ENCODE measurements around the gene ABR. TPM values are rescaled to one million over a fixed set of nuclear protein-coding genes. Genes with fewer than 3 reads are reported as not detected.

ABR gene
- total and polyA plus RNA-seq, 12 donors: 5.3 to 152 (median 105) TPM

- intact Hi-C loops (cut with DNase I): loop anchor here in 1 of 2 donors (10.0 kb wide), 1 partner anchor 273 kb away; the partner anchor contains the start of gene VPS53
- 84 to 95% (median 90%) methylated on average over 7 to 15 of the region's 15 CpGs for WGBS, 4 donors
- Histone ChIP-seq H3K27me3 (no peaks in the 10 kb centered on the region), H3K27ac (no peak overlapping the region), H3K4me3 (no peak overlapping the region), H3K9me3 (replicated peaks in 1 of 3) (no peaks in the 10 kb centered on the region), H3K36me3 (replicated peaks in 1 of 2) (no peaks in the 10 kb centered on the region), H3K4me1 (replicated peaks in 1 of 2) (no peaks in the 10 kb centered on the region)
- DNase-seq: no peak
- TF ChIP-seq CTCF (IDR thresholded peaks at IDR 0.05) (no peak), POLR2A (IDR thresholded peaks at IDR 0.05) (no peak)
Observed at GRCh38 chr17:987931-988330, 191.8 kb downstream of the ABR start.

- no peak for TF ChIP-seq POLR2A (IDR thresholded peaks at IDR 0.05)
- TF ChIP-seq CTCF (IDR thresholded peaks at IDR 0.05): no peak
- 69 to 87% (median 86%) methylated on average over 3 to 6 of the region's 6 CpGs for WGBS, 4 donors
- intact Hi-C loops (cut with DNase I): loop anchor here in 1 of 2 donors (10.0 kb wide), 1 partner anchor 272 kb away; the partner anchor contains the start of gene VPS53
- DNase-seq: no peak
- Histone ChIP-seq H3K27me3 (no peaks in the 10 kb centered on the region), H3K36me3 (replicated peaks in 1 of 2) (no peaks in the 10 kb centered on the region), H3K9me3 (replicated peaks in 1 of 3) (no peaks in the 10 kb centered on the region), H3K27ac (no peak overlapping the region), H3K4me1 (replicated peaks in 1 of 2) (no peaks in the 10 kb centered on the region), H3K4me3 (no peak overlapping the region)
Observed at GRCh38 chr17:986322-986929, 193.4 kb downstream of the ABR start.

GRCh38 chr17:983921-984320 is 195.9 kb downstream of the ABR start:
- no peak for DNase-seq
- intact Hi-C loops (cut with DNase I): loop anchor here (5.0 to 10.0 kb wide), 2 partner anchors 187 to 269 kb away; partner anchors contain the start of gene VPS53 (in 1 of the 2)
- no peak for TF ChIP-seq POLR2A (IDR thresholded peaks at IDR 0.05)
- TF ChIP-seq CTCF (IDR thresholded peaks at IDR 0.05): no peak
- H3K27me3 ChIP-seq: no peaks in the 10 kb centered on the region
- 58 to 72% (median 65%) methylated on average over 3 of the region's 3 CpGs for WGBS, 4 donors
- H3K4me3 ChIP-seq: no peak overlapping the region
- no peaks in the 10 kb centered on the region for H3K9me3 ChIP-seq (replicated peaks in 1 of 3)
- H3K27ac ChIP-seq: no peak overlapping the region
- H3K36me3 ChIP-seq (replicated peaks in 1 of 2): no peaks in the 10 kb centered on the region
- H3K4me1 ChIP-seq (replicated peaks in 1 of 2): peaks cover 5 to 9% of the 10 kb centered on the region in 2 donors

- H3K27ac ChIP-seq: no peak overlapping the region
- WGBS, 4 donors: 34 to 41% (median 39%) methylated on average over 10 of the region's 10 CpGs
- intact Hi-C loops (cut with DNase I): loop anchor here (5.0 to 10.0 kb wide), 2 partner anchors 184 to 266 kb away; partner anchors contain the start of gene VPS53 (in 1 of the 2)
- H3K36me3 ChIP-seq (replicated peaks in 1 of 2): no peaks in the 10 kb centered on the region
- peaks cover 5 to 9% of the 10 kb centered on the region in 2 donors for H3K4me1 ChIP-seq (replicated peaks in 1 of 2)
- no peak for DNase-seq
- TF ChIP-seq POLR2A (IDR thresholded peaks at IDR 0.05): no peak
- TF ChIP-seq CTCF (IDR thresholded peaks at IDR 0.05): no peak
- no peaks in the 10 kb centered on the region for H3K27me3 ChIP-seq
- no peaks in the 10 kb centered on the region for H3K9me3 ChIP-seq (replicated peaks in 1 of 3)
- no peak overlapping the region for H3K4me3 ChIP-seq
Observed at GRCh38 chr17:981292-981658, 198.5 kb downstream of the ABR start.

All from adrenal gland (tissue), 12 donors.